Neural cell (in vitro differentiated cells): ENCODE data around the gene SETD5.
A peak's percentile ranks its signal among the peaks of the same experiment; 100 is the strongest.

ENCODE experiments used
- RAD21 ChIP-seq: fragments of 450-650 bp; conservative IDR thresholded peaks from 2 replicates; pipeline ENCODE4 v1.6.1; 2014; ENCODE audit warnings: antibody characterized with exemption, mild to moderate bottlenecking, moderate library complexity
- TF ChIP-seq, protein P1 (sequence below): fragments of 450-650 bp; IDR thresholded peaks from 2 replicates; pipeline ENCODE4 v1.5.1; 2014; ENCODE audit warnings: antibody characterized with exemption, mild to moderate bottlenecking, moderate library complexity; ENCODE audit not compliant: poor library complexity, severe bottlenecking
- TF ChIP-seq, protein P2 (sequence below): IDR thresholded peaks from 2 replicates; pipeline ENCODE4 v1.6.1; 2012; ENCODE audit warnings: borderline replicate concordance

DNA sequence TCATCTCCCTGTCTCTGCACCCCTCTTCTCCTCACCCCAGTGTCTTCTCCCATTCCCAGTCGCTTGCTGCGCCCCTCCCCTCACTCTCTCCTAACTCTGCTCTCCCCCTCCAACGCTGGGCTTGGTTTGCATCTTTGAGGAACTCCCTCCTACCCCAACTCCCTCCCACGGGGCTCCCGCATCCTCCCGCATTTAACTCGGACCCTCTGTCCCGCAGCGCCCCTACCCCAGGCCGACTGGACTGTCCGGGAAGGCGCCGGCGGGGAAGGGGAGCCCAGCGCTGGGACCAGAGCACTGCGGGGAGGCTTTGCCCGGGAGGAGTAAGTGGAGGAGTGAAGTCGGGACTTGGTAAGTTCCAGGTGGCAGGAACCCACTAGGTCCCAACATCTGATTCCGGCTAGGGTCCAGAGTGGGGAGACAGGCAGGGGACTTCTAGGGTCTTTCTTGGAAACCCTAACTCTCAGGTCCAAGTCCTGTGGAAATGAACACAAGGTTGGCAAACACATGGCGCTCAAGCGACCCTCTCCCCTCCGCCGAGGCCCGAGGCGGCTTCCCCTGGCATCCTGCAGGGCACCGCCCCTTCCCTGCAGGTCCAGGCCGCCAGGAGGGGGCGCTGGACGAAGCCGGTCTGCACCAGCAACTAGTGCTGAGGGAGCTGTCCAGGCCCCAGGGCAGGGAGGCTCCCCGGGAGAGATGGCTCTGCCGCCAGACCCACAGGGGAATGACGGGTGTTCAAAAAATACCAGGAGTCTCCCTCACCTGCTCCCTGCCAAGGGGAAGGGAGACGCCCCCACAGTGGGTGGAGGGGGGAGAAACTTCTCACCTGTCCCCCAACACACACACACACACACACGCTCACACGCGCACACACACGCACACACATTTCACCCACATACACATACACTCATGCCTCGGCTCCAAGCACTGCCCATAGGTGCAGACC, 103.0 kb downstream of the SETD5 start:
- TF ChIP-seq, protein P1, sequence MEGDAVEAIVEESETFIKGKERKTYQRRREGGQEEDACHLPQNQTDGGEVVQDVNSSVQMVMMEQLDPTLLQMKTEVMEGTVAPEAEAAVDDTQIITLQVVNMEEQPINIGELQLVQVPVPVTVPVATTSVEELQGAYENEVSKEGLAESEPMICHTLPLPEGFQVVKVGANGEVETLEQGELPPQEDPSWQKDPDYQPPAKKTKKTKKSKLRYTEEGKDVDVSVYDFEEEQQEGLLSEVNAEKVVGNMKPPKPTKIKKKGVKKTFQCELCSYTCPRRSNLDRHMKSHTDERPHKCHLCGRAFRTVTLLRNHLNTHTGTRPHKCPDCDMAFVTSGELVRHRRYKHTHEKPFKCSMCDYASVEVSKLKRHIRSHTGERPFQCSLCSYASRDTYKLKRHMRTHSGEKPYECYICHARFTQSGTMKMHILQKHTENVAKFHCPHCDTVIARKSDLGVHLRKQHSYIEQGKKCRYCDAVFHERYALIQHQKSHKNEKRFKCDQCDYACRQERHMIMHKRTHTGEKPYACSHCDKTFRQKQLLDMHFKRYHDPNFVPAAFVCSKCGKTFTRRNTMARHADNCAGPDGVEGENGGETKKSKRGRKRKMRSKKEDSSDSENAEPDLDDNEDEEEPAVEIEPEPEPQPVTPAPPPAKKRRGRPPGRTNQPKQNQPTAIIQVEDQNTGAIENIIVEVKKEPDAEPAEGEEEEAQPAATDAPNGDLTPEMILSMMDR = peak; percentile 51
- TF ChIP-seq, protein P2, sequence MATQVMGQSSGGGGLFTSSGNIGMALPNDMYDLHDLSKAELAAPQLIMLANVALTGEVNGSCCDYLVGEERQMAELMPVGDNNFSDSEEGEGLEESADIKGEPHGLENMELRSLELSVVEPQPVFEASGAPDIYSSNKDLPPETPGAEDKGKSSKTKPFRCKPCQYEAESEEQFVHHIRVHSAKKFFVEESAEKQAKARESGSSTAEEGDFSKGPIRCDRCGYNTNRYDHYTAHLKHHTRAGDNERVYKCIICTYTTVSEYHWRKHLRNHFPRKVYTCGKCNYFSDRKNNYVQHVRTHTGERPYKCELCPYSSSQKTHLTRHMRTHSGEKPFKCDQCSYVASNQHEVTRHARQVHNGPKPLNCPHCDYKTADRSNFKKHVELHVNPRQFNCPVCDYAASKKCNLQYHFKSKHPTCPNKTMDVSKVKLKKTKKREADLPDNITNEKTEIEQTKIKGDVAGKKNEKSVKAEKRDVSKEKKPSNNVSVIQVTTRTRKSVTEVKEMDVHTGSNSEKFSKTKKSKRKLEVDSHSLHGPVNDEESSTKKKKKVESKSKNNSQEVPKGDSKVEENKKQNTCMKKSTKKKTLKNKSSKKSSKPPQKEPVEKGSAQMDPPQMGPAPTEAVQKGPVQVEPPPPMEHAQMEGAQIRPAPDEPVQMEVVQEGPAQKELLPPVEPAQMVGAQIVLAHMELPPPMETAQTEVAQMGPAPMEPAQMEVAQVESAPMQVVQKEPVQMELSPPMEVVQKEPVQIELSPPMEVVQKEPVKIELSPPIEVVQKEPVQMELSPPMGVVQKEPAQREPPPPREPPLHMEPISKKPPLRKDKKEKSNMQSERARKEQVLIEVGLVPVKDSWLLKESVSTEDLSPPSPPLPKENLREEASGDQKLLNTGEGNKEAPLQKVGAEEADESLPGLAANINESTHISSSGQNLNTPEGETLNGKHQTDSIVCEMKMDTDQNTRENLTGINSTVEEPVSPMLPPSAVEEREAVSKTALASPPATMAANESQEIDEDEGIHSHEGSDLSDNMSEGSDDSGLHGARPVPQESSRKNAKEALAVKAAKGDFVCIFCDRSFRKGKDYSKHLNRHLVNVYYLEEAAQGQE = no peak
- TF ChIP-seq RAD21 = no peak
